ENCODE measurements around the gene GPR183.

DNA sequence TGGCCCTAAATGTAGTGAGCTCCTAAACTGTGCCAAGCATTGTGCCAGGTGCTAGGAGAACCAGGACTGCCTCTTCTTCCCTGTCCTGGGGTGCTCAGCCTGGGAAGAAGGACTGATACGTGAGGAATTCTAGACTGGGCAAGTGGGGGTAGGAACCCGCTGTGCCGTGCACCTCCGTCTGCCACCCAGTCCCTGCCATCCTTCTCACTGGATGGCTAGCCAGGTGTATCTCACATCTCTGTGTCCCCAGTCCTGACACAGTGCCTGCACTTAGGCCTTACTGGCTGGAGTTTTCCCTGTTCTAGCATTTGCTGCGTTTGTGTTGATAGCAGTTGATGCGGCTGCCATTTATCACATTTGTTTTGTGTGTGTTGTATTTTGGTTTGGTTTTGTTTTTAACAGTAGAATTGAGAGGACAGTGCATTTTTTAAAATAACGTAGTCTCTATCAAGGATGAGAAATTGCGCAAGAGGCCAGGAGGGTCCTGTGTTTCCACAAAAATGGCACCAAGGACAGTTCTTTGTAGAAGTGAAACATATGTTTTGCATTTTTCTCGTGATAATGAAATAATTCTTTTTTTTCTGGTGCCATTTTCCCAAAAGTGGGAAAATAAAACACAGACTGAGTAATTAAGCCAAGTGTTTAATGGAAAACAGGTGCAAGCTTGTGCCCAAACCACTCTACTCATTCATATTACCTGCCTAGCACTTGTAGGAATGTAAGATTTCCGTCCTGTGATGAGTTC, 4.7 kb upstream of the GPR183 start:
- TF ChIP-seq SUPT20H (IDR thresholded peaks at IDR 0.05; ENCODE audit: borderline replicate concordance, control insufficient read depth, low read depth, low read length): no peak
- TF ChIP-seq FOXK2 (IDR thresholded peaks at IDR 0.05): no peak
- TF ChIP-seq SMC3 (IDR thresholded peaks at IDR 0.05; ENCODE audit: borderline replicate concordance, low read length): no peak
- TF ChIP-seq, protein P1, sequence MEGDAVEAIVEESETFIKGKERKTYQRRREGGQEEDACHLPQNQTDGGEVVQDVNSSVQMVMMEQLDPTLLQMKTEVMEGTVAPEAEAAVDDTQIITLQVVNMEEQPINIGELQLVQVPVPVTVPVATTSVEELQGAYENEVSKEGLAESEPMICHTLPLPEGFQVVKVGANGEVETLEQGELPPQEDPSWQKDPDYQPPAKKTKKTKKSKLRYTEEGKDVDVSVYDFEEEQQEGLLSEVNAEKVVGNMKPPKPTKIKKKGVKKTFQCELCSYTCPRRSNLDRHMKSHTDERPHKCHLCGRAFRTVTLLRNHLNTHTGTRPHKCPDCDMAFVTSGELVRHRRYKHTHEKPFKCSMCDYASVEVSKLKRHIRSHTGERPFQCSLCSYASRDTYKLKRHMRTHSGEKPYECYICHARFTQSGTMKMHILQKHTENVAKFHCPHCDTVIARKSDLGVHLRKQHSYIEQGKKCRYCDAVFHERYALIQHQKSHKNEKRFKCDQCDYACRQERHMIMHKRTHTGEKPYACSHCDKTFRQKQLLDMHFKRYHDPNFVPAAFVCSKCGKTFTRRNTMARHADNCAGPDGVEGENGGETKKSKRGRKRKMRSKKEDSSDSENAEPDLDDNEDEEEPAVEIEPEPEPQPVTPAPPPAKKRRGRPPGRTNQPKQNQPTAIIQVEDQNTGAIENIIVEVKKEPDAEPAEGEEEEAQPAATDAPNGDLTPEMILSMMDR (IDR thresholded peaks at IDR 0.05 in 2 of 3, conservative IDR thresholded peaks at IDR 0.05 in 1 of 3; ENCODE audit: control insufficient read depth in 2 of 3, extremely low read depth in 1 of 3, insufficient read depth in 1 of 3, low read depth in 3 of 3, low read length in 3 of 3): no peak
- TF ChIP-seq TARDBP (IDR thresholded peaks at IDR 0.05; ENCODE audit: borderline replicate concordance): no peak
- TF ChIP-seq JUNB (IDR thresholded peaks at IDR 0.05): no peak
- TF ChIP-seq NR2C2 (IDR thresholded peaks at IDR 0.05; ENCODE audit: borderline replicate concordance, control insufficient read depth, insufficient read length, low read depth): no peak
- TF ChIP-seq, protein P2, sequence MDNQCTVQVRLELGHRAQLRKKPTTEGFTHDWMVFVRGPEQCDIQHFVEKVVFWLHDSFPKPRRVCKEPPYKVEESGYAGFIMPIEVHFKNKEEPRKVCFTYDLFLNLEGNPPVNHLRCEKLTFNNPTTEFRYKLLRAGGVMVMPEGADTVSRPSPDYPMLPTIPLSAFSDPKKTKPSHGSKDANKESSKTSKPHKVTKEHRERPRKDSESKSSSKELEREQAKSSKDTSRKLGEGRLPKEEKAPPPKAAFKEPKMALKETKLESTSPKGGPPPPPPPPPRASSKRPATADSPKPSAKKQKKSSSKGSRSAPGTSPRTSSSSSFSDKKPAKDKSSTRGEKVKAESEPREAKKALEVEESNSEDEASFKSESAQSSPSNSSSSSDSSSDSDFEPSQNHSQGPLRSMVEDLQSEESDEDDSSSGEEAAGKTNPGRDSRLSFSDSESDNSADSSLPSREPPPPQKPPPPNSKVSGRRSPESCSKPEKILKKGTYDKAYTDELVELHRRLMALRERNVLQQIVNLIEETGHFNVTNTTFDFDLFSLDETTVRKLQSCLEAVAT (IDR thresholded peaks at IDR 0.05): no peak
- no peak for TF ChIP-seq ZNF274 (IDR thresholded peaks at IDR 0.05; ENCODE audit: insufficient read depth, insufficient read length)

Data from GM12878 (cell line).